SU-DHL-6 (cell line): ENCODE data around the gene PLCB2.

ENCODE experiments used
- H2AFZ ChIP-seq: fragments of 200-600 bp; sonication (generic); 2 replicates; pipeline ENCODE4 v1.6.1; 2014; ENCODE audit warnings: low read depth, mild to moderate bottlenecking, moderate library complexity, mixed read lengths, antibody characterized with exemption, low read length; ENCODE audit not compliant: severe bottlenecking
- H3F3A ChIP-seq: fragments of 200-600 bp; shearing (Covaris generic); 2 replicates; pipeline ENCODE4 v1.6.0; 2016; ENCODE audit warnings: antibody characterized with exemption, mild to moderate bottlenecking; ENCODE audit not compliant: insufficient read depth
- H3K27ac ChIP-seq: fragments of 200-600 bp; sonication (generic); 2 replicates; pipeline ENCODE4 v1.5.1; 2016; ENCODE audit warnings: low read depth, mild to moderate bottlenecking, low read length, moderate library complexity, mixed read lengths
- H3K27me3 ChIP-seq: fragments of 200-600 bp; sonication (generic), shearing (Covaris generic); 2 replicates; pipeline ENCODE4 v1.6.0; 2014; ENCODE audit warnings: mild to moderate bottlenecking, low read length
- H3K36me3 ChIP-seq: fragments of 200-600 bp; sonication (generic); 2 replicates; pipeline ENCODE4 v1.6.1; 2014; ENCODE audit warnings: mild to moderate bottlenecking, low read length, mixed read lengths
- H3K4me2 ChIP-seq: fragments of 300-600, 200-600 bp; shearing (Covaris generic), sonication (generic); 2 replicates; pipeline ENCODE4 v1.6.0; 2014; ENCODE audit warnings: low read length, low read depth, mild to moderate bottlenecking; ENCODE audit not compliant: poor library complexity, severe bottlenecking
- H3K4me3 ChIP-seq: fragments of 200-600 bp; sonication (generic); 2 replicates; pipeline ENCODE4 v1.5.1; 2014; ENCODE audit warnings: antibody characterized with exemption, low read length, mild to moderate bottlenecking, mixed read lengths; ENCODE audit not compliant: insufficient read depth, poor library complexity, severe bottlenecking
- H3K79me2 ChIP-seq: fragments of 200-600 bp; sonication (generic); 2 replicates; pipeline ENCODE4 v1.6.1; 2014; ENCODE audit warnings: mild to moderate bottlenecking, low read length, moderate library complexity; ENCODE audit not compliant: insufficient read depth
- H3K9ac ChIP-seq: fragments of 200-600 bp; sonication (generic); 2 replicates; pipeline ENCODE4 v1.7.0; 2014; ENCODE audit warnings: mild to moderate bottlenecking, low read length
- H3K9me2 ChIP-seq: fragments of 200-600 bp; sonication (generic); replicated peaks from 2 replicates; pipeline ENCODE4 v1.6.1; 2014; ENCODE audit warnings: low read length; ENCODE audit not compliant: insufficient read depth
- H3K9me3 ChIP-seq: fragments of 200-600 bp; sonication (generic); 2 replicates; pipeline ENCODE4 v1.6.1; 2014; ENCODE audit warnings: low read length, mixed read lengths; ENCODE audit not compliant: insufficient read depth
- H4K20me1 ChIP-seq: fragments of 200-600 bp; sonication (generic); 2 replicates; pipeline ENCODE4 v1.6.1; 2014; ENCODE audit warnings: low read depth, mild to moderate bottlenecking, antibody characterized with exemption, low read length, moderate library complexity, mixed read lengths
- EZH2phosphoT487 ChIP-seq: fragments of 200-600 bp; sonication (generic), shearing (Covaris generic); conservative IDR thresholded peaks from 2 replicates; pipeline ENCODE4 v1.6.1; 2018; ENCODE audit warnings: mild to moderate bottlenecking, antibody characterized with exemption, low read length, moderate library complexity, mixed read lengths
- TF ChIP-seq, protein P1 (sequence below): fragments of 200-600 bp; sonication (generic); IDR thresholded peaks from one replicate; pipeline ENCODE4 v1.5.1; 2017; ENCODE audit warnings: antibody characterized with exemption, mild to moderate bottlenecking, low read length, moderate library complexity; ENCODE audit not compliant: insufficient read depth, poor library complexity, severe bottlenecking

The PLCB2 gene

GRCh38 chr15:40339621-40339945, 31.8 kb upstream of the PLCB2 start:
- no peaks in the 10 kb centered on the region for H3K36me3 ChIP-seq
- H3K9me3 ChIP-seq: no peaks in the 10 kb centered on the region
- no peak overlapping the region for H2AFZ ChIP-seq
- H4K20me1 ChIP-seq: no peaks in the 10 kb centered on the region
- no peaks in the 10 kb centered on the region for H3K27me3 ChIP-seq
- no peak for TF ChIP-seq EZH2phosphoT487
- TF ChIP-seq, protein P1, sequence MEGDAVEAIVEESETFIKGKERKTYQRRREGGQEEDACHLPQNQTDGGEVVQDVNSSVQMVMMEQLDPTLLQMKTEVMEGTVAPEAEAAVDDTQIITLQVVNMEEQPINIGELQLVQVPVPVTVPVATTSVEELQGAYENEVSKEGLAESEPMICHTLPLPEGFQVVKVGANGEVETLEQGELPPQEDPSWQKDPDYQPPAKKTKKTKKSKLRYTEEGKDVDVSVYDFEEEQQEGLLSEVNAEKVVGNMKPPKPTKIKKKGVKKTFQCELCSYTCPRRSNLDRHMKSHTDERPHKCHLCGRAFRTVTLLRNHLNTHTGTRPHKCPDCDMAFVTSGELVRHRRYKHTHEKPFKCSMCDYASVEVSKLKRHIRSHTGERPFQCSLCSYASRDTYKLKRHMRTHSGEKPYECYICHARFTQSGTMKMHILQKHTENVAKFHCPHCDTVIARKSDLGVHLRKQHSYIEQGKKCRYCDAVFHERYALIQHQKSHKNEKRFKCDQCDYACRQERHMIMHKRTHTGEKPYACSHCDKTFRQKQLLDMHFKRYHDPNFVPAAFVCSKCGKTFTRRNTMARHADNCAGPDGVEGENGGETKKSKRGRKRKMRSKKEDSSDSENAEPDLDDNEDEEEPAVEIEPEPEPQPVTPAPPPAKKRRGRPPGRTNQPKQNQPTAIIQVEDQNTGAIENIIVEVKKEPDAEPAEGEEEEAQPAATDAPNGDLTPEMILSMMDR: no peak
- no peaks in the 10 kb centered on the region for H3K79me2 ChIP-seq
- H3K9ac ChIP-seq: no peak overlapping the region
- H3K27ac ChIP-seq: no peak overlapping the region
- H3F3A ChIP-seq: no peaks in the 10 kb centered on the region
- H3K4me3 ChIP-seq: no peak overlapping the region
- H3K4me2 ChIP-seq: no peak overlapping the region
- H3K9me2 ChIP-seq: no peaks in the 10 kb centered on the region

- Histone ChIP-seq H3K27me3 (no peaks in the 10 kb centered on the region), H3K36me3 (no peaks in the 10 kb centered on the region), H2AFZ (no peak overlapping the region), H4K20me1 (no peaks in the 10 kb centered on the region), H3K9me3 (no peaks in the 10 kb centered on the region), H3K27ac (no peak overlapping the region), H3K9ac (no peak overlapping the region), H3K9me2 (no peaks in the 10 kb centered on the region), H3K4me2 (no peak overlapping the region), H3K79me2 (no peaks in the 10 kb centered on the region), H3F3A (no peaks in the 10 kb centered on the region), H3K4me3 (no peak overlapping the region)
- TF ChIP-seq EZH2phosphoT487: no peak
- TF ChIP-seq, protein P1: no peak
These were observed 31.3 kb upstream of the PLCB2 start for GRCh38 chr15:40338921-40339620.

DNA sequence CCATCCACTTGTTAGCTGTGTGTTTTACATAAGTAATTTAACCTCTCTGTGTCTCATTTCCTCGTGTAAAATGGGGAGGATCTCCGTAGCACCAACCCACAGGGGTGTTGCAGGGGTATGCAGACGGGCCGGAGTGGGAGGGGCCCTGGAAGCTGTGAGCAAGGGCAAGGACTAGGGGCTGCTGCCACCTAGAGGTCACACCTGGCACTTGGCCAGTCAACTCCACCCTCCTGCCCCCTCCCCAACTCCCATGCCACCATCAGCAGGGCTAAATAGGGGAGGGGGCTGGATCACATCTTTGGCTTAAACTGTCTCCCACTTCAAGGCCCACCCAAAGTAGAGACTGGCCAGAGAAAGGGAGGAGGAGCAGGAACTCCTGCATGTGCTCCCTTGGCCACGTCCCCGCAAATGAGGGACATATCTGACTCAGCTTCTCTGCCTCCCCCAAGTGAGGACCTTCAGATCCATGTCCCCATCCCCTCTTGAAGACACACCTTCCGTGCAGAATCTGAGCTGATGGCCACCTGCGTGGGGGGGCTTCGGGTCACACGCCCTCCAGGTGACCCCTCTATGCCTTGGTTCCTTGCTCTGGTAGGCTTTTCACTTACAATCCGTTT, 30.4 kb upstream of the PLCB2 start:
- TF ChIP-seq EZH2phosphoT487: no peak
- TF ChIP-seq, protein P1: peak; percentile 90
- Histone ChIP-seq H3K9me2 (no peaks in the 10 kb centered on the region), H3K27me3 (no peaks in the 10 kb centered on the region), H3K36me3 (no peaks in the 10 kb centered on the region), H3F3A (no peaks in the 10 kb centered on the region), H3K79me2 (no peaks in the 10 kb centered on the region), H3K4me2 (peak overlapping the region; percentile 20), H3K4me3 (no peak overlapping the region), H4K20me1 (no peaks in the 10 kb centered on the region), H2AFZ (no peak overlapping the region), H3K9me3 (no peaks in the 10 kb centered on the region), H3K9ac (no peak overlapping the region), H3K27ac (no peak overlapping the region)
